ENCODE data around the gene SAMHD1.

DNA sequence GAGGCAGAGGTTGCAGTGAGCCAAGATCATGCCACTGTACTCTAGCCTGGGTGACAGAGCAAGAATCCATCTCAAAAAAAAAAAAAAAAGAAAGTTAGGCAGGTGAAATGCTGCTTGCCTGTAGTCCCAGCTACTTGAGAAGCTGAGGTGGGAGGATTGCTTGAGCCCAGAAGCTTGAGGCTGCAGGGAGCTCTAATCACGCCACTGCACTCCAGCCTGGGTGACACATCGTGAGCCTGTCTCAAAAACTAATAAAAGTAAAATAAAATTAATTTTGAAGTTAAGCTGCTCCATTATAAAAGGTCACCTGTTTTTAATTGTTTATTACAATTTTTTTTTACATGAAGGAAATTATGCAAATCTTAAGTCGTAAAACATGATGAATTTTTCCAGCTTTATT is 23.2 kb upstream of the SAMHD1 start:
- TF ChIP-seq POLR2A (IDR thresholded peaks at IDR 0.05; ENCODE audit: low read length): no peak
- TF ChIP-seq, protein P1, sequence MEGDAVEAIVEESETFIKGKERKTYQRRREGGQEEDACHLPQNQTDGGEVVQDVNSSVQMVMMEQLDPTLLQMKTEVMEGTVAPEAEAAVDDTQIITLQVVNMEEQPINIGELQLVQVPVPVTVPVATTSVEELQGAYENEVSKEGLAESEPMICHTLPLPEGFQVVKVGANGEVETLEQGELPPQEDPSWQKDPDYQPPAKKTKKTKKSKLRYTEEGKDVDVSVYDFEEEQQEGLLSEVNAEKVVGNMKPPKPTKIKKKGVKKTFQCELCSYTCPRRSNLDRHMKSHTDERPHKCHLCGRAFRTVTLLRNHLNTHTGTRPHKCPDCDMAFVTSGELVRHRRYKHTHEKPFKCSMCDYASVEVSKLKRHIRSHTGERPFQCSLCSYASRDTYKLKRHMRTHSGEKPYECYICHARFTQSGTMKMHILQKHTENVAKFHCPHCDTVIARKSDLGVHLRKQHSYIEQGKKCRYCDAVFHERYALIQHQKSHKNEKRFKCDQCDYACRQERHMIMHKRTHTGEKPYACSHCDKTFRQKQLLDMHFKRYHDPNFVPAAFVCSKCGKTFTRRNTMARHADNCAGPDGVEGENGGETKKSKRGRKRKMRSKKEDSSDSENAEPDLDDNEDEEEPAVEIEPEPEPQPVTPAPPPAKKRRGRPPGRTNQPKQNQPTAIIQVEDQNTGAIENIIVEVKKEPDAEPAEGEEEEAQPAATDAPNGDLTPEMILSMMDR (IDR thresholded peaks at IDR 0.05): no peak
- no peak for TF ChIP-seq ZNF302 (CRISPR knock-in tag; IDR thresholded peaks at IDR 0.05)
- TF ChIP-seq, protein P2, sequence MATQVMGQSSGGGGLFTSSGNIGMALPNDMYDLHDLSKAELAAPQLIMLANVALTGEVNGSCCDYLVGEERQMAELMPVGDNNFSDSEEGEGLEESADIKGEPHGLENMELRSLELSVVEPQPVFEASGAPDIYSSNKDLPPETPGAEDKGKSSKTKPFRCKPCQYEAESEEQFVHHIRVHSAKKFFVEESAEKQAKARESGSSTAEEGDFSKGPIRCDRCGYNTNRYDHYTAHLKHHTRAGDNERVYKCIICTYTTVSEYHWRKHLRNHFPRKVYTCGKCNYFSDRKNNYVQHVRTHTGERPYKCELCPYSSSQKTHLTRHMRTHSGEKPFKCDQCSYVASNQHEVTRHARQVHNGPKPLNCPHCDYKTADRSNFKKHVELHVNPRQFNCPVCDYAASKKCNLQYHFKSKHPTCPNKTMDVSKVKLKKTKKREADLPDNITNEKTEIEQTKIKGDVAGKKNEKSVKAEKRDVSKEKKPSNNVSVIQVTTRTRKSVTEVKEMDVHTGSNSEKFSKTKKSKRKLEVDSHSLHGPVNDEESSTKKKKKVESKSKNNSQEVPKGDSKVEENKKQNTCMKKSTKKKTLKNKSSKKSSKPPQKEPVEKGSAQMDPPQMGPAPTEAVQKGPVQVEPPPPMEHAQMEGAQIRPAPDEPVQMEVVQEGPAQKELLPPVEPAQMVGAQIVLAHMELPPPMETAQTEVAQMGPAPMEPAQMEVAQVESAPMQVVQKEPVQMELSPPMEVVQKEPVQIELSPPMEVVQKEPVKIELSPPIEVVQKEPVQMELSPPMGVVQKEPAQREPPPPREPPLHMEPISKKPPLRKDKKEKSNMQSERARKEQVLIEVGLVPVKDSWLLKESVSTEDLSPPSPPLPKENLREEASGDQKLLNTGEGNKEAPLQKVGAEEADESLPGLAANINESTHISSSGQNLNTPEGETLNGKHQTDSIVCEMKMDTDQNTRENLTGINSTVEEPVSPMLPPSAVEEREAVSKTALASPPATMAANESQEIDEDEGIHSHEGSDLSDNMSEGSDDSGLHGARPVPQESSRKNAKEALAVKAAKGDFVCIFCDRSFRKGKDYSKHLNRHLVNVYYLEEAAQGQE (IDR thresholded peaks at IDR 0.05): no peak
- no peak for TF ChIP-seq TP53 (CRISPR knock-in tag; IDR thresholded peaks at IDR 0.05)
- no peak for TF ChIP-seq JUNB (IDR thresholded peaks at IDR 0.05)
- TF ChIP-seq EP300 (IDR thresholded peaks at IDR 0.05): no peak
- no peak for TF ChIP-seq RFX5 (IDR thresholded peaks at IDR 0.05)

Data from A549 (cell line).